HG02970 (cell line): ENCODE data around the gene DNAH11.

ENCODE experiments used
- ATAC-seq: cut with Tn5 transposase; IDR thresholded peaks from one replicate; pipeline ENCODE4 v1.9.1; 2021; ENCODE audit warnings: mild to moderate bottlenecking, moderate library complexity, moderate number of reproducible peaks; ENCODE audit not compliant: unreplicated experiment, low FRiP score

The DNAH11 gene

DNA sequence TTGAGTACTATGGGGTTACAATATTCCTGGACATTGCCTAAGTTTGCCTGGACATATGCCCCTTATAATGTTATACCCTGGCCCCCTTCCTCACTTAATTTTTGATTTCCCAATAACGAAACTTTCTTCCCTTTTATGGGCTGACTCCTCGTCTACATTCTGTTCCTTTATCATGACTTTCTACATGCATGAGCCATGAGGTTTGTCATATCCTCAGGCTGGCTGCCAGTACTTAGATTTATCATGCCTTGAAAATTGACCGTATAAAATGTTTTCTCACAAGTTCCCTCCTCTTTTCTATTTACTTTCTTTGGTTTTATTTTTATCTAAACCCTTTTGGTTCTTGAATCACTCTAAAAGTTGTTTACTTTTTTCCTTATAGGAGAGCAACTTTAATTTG is 4.7 kb downstream of the DNAH11 start:
- no peak for ATAC-seq

DNA sequence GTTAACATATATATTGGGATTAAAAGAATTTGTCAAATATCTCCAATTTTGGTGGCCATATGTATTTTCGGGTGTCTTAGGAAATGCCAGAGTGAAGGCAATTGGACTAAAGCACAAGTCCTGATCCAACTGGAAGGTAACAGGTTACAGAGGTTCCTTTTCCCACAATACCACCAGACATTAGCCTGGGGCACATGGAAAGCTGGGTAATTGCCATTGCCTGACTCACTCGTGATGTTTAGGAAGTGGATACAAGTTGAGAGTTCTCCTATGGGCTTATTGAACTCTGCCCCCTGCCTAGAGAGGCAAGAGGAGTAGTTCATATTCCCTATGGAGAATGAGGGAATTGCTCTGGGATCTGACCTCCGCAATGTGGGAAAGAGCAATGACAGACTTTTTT is 5.7 kb downstream of the DNAH11 start:
- ATAC-seq = no peak

DNA sequence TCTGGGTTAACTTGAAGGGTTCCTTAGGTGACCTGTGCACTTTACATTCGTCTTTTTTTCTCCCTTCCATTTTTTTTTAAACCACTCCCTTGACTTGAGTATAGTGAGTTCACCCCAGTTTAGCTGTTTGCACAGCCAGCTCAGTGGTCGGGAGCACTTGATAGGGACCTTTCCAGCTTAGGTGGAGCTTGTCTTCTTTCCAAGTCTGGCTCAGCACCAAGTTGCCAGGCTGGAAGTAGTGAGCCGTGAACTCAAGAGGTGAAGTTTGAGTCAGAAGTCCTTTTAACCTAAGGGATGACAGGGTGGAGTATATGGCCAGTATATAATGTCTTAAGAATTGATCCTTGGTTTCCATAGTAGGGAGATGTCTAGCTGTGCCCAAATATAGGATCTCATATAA is 7.2 kb downstream of the DNAH11 start:
- no peak for ATAC-seq

DNA sequence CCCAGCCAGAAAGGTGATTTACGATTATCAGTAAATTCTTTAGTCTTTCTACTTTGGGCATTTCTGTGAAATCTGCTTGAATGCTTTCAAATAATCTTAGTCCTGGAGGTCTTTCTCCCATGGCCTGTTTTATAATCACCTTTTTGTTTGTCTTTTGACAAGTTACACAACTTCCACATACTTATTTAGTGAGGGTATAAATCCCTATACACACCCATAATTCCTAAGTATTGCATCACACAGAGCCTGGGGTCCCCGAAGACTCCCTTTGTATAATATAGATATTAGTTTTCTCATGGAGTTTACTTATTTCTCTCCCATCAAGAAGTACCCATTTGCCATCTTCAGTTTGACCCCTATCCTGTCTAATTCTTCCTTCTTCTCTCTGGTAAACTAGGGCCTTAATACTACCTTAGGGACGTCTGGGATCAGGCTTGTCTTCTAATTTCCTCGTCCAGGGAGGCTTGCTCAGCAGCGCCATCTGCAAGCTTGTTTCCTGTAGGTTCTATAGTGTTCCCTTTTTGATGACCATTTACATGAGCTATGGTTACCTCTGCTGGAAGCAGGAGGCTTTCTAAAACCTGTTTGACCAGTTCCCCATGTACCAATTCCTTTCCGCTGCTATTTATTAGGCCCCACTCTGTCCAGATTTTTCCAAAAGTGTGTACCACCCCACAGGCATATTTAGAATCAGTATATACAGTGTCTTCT is 8.1 kb downstream of the DNAH11 start:
- no peak for ATAC-seq

DNA sequence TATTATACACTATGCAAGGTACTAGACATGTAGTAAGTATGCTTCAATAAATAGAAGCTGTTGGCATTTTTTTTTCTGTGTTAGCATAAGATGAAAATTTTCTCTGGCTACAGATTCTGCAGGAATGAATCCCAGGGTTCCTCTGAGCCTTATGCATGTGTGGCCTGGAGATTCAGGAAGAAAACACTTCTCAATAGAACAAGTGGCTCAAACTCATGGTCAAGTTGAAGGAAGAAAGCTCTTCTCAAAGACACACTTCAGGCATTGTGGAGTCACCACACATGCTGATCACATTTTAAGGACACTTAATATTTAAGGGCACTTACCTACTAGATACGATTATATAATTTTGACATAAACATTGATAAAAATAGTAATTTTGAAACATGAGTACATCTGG is 19.5 kb downstream of the DNAH11 start:
- ATAC-seq = no peak

DNA sequence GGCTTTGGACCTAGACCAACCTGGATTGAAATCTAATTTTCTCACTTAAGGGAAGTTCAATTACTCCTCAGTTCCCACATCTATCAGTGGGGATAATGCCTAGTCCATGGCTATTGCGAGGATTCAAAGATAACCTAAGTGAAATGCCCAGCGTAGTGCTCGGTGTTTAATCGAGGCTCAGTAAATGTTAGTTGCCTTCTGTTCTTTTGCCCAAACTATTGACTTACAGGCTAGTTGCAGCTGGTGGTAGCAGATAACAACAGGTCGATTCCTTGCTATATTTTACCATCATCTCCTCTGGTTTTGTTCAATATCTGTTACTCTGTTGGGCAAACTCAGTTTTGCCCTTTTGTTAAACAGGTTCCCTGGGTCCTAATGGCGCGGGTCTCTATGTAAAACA is 22.8 kb downstream of the DNAH11 start:
- no peak for ATAC-seq

DNA sequence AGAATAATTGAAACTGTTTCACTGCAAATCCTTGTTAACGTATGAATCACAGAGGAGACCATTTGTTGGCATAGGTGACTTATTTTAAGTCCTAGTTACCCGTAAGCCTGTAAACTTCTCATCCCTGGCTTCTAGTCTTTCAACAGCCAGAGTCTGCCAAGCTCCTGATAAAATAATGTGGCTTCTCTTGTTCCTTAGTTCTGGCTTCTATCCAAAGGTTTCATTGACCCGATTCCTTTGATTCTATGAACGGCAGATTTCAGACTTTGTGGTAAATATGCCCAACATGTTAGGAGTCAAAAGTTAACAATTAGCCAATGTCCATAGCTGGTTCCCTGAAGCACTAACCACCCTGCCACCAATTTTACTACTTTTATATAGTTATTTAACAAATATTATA is 23.3 kb downstream of the DNAH11 start:
- ATAC-seq = no peak

DNA sequence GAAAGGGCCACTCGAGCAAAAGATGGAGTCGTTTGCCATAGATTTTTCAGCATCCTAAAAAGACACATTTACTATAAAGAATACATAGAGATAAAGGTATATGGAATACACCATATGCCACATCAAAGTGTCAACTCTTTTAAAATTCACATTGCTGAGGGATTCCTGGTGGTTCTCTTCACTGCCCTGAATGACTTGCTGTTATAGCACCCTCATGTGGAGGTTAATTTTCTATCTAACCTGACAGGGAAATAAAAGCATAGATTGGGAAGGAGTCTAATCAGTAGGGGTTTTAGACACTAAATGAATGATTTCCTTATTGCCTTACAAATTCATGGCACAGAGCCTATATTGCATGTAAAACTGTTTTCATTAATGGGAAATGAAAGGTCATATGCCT is 25.9 kb downstream of the DNAH11 start:
- no peak for ATAC-seq

DNA sequence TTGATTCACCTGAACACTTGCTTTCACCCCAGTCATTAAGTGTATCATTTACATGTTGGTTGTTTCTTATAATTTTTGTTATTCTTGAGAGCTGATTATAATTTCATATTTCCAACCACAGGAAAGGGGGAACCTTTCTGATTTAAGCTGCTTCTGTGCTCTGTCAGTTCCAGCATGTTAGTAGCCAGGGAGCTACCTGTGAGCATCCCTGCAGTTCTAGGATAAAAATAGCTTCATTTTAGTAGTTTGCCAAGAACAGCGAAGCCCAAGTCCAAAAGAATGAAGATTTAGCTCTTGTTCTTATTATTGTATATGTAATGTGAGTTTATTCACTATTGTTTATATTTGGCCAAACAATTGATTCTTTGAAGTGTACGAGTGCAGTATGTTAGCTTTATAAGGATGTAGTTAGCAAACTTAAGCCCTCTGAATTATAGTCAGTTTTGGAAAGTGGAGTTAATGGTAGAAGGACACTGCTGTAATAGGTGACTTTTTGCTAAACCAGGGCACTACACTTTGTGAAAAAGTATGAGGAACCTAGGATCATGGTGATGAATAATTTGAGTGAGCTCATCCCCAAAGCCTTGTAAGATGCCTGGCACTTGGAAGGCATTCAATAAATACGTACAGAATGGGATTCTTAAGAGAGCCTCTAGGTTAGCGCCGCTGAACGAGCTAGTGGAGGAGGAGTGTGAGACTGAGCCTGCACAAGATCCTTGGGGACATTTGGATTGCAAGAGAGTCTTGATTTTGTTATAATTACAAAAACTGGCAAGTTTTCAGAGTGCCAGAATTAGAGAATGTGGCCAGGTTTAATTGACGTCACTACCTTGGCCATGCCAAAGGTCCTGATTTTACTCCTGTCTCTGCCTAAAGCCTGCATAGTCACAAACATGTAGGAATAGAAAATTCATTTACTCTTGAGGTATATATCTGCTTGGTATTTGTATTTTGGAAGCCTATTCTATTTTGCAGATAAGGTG is 29.8 kb downstream of the DNAH11 start:
- no peak for ATAC-seq

DNA sequence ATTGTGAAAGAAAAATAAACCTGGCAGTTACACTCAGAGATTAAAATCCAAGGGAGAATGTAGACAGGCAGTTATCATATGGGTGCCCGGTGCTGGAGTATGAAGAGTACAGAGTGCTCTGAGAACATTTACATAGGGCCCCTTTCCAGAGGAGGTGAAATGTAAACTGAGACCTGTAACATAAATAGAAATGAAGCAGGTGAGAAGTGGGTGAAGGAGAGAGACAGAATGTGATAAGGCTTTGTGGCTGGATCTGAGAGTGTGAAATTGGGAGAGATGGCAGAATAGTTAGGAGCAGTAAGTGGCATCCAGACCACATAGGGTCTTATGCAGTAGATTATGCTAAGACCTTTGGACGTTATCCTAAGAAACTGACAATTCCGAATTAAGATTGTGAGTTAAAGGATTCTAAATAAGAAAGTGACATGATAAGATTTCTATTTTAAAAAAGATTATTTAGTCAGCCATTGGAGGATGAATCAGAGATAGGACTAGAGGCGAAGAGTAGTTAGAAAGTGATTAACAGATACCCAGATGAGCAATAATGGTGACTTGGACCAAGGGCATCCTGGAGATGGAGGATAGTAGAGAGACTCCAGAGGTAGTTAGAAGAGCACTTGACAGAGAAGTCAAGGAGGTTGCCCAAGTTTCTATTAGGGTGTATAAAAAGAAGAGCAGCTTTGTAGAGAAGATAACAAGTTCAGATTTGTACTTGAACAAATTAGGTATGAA is 36.7 kb downstream of the DNAH11 start:
- ATAC-seq = no peak

DNA sequence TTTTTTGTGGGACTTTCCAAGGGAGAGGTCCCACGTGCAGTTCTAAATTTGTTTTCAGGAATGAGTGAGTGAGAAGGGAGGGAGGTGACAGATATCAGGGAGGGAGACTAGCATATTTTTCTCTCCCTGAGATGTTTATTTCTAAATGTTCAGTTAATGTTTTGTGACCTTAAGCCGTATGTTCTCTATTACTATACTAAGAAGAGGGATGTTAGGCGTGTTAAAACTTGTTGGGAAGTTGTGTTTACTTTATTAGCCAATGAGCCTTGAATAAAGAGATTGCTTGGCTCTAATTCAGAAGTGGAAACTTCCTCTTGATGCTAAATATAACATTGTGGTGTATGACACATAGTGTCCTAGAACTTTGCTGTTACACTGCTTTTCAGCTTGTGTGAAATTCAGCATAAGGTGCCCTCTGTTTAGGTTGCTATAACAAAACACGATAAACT is 37.3 kb downstream of the DNAH11 start:
- no peak for ATAC-seq

DNA sequence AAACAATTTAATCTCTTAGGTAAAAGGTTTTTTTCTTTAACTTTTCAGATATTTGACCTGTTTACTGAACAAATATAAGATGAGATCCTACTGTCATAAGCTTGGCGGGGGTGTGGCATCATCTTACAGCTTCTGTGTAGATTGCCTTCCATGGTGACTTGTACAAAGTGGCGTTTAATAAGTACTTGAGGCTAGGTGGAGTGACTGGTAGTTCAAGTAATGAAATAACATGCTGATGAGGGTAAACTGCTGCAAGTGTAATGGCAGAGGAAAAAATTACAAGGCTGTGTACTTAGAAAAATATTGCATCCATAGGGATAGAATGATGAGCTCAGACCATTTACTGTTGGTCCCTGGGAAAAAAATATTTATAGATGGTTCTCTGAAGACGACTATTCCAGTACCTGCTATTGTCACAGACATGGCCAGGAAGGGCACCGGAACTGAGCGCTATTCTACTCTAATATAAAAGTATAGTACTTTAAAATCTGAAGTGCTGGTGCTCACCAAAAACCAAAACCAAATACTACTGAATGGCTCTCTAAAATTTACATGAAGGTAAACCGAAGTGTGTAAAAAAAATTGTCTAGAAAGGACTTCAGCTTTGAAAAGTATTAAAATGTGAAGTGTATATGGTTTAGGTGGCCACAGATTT is 42.4 kb downstream of the DNAH11 start:
- ATAC-seq = no peak

DNA sequence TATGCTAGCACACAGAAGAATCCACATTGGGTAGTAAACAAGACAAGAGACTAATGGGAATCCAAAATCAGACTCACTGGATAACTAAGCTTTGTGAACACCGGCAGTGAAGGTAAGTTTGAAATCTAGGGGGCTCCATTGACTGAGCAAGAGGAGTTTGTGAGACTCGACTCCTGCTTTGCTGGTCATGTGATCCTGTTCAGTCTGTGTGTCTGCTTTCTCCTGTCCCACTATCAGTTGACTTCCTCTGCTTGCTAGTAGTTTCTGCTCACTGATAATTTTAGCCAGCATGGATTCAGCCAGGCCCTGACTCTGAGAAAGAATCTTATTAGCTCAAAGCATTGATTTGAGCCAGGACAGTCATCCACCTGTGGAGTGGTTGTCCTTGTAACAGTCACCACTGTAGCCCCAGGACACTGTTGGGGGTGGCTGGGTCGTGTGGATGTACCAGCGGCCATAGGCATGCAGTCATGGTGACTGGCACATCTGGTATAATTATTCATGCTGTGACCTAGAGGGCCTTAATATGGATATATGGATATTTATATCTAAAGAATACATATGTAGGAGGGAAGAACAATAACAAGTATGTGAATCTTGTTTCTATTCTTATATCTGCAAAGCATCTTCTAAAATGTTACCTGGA is 44.4 kb downstream of the DNAH11 start:
- ATAC-seq = no peak

DNA sequence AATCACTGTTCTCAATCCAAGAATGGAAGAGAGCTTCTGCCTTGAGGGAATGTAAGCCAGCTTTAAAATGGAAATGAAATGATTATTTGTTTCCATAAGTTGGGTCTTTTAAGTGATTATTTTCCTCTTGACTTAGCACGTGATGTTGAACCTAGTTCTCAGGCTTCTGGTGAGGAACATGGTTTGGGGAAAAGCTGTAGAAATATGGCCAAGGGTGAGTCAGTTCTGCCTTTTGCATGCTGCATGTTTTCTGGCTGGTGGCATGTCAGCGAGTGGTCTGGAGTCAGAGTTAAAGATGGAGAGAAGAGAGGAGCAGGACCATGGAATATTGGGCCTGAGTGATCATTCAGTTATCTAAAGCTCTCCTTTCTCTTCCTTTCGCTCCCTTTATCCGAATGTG is 54.0 kb downstream of the DNAH11 start:
- ATAC-seq = no peak

DNA sequence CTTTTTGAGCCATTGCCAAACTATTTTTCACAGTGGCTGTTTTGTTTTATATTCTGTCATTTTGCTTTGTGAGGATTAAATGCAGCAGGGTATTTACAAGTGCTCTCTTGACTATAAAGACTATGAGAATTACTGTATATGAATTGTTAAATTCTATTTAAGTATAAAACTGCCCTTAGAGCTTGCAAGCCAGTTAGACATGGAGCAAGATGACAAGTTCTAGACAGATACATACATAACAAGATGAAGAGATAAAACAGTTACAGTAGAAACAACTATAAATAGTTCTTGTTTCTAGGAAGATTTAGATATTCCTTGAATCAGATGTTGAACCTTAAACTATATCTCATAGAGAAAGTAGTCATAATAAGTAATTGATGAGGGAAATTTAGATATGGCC is 60.6 kb downstream of the DNAH11 start:
- no peak for ATAC-seq

DNA sequence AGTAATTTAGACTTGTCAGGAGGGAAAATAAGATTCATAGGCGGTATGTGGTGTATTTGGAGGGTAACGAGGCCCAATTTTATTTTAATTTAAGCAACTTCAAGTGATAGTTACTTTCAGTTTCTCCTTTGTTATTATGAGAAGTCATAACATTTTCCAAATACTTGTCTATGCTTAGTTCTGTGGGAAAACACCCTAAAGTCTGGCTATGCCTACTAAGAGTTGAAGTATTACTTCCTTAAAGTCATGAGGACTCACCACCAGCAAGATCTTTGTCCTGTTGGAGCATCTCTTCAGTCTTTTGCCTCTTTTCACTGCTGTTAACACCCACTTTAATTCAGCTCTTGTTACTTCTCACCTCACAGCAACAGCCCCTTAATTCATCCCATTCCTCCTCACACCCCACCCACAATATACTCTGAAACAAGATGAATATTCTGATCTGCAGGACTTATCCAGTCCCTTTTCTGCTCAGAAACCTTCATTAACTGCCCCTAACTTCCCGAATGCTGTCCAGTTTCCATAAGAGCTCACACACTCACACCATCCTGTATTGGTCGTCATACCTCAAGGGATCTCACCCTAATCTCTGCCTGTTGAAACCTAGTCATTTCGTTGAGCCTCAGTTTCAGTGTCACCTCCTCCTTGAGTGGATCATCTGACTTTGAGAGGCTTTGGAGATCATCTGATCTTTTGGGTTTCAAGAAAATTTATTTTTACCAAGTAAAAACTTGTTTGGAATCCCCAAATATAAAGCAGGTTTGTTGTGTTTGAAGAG is 61.3 kb downstream of the DNAH11 start:
- no peak for ATAC-seq

DNA sequence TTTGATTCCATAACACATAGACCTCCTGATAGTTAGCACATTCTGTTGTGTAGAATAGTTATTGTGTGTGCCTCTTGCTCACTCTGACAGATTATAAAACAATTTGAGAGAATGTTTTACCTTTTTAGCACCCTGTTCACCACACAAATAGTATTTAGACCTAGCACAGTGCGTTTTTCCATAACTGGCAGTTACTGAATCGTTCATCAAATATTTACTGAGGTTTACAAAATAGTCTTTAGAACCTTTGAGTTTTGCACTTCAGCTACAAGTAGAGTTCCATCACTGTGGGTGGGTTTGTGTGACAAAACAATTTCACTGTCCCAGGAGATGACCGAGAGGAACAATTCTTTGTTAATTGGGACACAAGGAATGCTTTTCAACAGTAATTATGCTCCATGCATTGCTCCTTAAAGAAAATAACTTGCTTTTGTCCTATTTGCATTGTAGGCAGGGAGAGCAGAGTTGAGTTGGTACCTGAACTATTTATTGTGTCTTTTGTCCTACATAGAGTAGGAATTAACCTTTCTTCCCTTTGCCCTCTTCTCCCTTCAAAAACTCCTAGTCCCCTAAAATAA is 62.3 kb downstream of the DNAH11 start:
- ATAC-seq = no peak

DNA sequence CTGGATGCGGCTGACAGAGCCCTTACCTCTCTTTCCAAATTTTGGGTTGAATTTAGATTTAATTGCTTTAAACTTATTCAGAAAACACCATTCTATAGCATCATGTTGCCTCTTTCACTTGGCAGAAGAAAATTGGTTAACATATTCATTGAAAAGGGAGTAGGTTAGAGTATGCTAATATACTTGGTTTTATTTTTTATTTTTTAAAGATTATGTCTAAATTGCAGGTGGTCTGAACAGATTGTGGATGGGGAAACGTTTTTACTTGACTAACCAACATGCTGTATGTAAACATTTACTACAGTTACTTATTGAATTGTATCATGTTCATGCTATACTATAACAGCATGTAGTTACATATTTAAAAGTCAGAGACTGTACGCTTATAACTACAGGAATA is 65.6 kb downstream of the DNAH11 start:
- no peak for ATAC-seq

DNA sequence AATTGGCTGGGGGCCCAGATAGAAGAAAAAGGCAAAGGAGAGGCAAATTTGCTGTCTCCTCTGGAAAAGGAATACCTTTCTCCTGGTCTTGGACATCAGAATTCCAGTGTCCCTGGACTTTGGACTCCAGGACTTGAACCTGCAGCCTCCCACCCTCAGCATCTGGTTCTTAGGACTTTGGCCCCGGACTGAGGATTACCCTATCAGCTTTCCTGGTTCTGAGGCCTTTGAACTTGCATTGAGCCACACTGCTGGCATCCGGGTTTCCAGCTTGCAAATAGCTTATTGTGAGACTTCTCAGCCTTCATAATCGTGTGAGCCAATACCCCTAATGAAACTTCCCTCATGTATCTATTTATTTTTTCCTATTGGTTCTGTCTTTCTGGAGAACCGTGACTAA is 68.3 kb downstream of the DNAH11 start:
- no peak for ATAC-seq
